Measurements from ENCODE around the gene BCAS1. TPM values are rescaled to one million over a fixed set of nuclear protein-coding genes. Genes with fewer than 3 reads are reported as not detected.
A peak's percentile ranks its signal among the peaks of the same experiment; 100 is the strongest.

BCAS1 gene
- total RNA-seq, 1 donor from 2014 or later = 0.81 TPM

- H3K9me3 ChIP-seq = no peaks in the 10 kb centered on the region
- no peak overlapping the region for H3K4me3 ChIP-seq
- H3K27ac ChIP-seq = no peak overlapping the region
- H3K27me3 ChIP-seq = no peaks in the 10 kb centered on the region
- peaks cover 21% of the 10 kb centered on the region for H3K4me1 ChIP-seq
- DNase-seq (no peak), ATAC-seq (peak; percentile 91)
- intact Hi-C loops (cut with DNase I) = no loop called here
- TF ChIP-seq, protein P1, sequence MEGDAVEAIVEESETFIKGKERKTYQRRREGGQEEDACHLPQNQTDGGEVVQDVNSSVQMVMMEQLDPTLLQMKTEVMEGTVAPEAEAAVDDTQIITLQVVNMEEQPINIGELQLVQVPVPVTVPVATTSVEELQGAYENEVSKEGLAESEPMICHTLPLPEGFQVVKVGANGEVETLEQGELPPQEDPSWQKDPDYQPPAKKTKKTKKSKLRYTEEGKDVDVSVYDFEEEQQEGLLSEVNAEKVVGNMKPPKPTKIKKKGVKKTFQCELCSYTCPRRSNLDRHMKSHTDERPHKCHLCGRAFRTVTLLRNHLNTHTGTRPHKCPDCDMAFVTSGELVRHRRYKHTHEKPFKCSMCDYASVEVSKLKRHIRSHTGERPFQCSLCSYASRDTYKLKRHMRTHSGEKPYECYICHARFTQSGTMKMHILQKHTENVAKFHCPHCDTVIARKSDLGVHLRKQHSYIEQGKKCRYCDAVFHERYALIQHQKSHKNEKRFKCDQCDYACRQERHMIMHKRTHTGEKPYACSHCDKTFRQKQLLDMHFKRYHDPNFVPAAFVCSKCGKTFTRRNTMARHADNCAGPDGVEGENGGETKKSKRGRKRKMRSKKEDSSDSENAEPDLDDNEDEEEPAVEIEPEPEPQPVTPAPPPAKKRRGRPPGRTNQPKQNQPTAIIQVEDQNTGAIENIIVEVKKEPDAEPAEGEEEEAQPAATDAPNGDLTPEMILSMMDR (IDR thresholded peaks at IDR 0.05) = no peak
- no peaks in the 10 kb centered on the region for H3K36me3 ChIP-seq
Observed at GRCh38 chr20:53899351-53900167, 170.8 kb downstream of the BCAS1 start.

- H3K4me3 ChIP-seq = no peak overlapping the region
- H3K4me1 ChIP-seq = peaks cover 21% of the 10 kb centered on the region
- ATAC-seq = no peak
- no peak overlapping the region for H3K27ac ChIP-seq
- no peaks in the 10 kb centered on the region for H3K36me3 ChIP-seq
- intact Hi-C loops (cut with DNase I) = no loop called here
- H3K9me3 ChIP-seq = no peaks in the 10 kb centered on the region
- H3K27me3 ChIP-seq = no peaks in the 10 kb centered on the region
- TF ChIP-seq, protein P1 (IDR thresholded peaks at IDR 0.05) = no peak
- DNase-seq = no peak
Observed at GRCh38 chr20:53898556-53898931, 171.8 kb downstream of the BCAS1 start.

DNA sequence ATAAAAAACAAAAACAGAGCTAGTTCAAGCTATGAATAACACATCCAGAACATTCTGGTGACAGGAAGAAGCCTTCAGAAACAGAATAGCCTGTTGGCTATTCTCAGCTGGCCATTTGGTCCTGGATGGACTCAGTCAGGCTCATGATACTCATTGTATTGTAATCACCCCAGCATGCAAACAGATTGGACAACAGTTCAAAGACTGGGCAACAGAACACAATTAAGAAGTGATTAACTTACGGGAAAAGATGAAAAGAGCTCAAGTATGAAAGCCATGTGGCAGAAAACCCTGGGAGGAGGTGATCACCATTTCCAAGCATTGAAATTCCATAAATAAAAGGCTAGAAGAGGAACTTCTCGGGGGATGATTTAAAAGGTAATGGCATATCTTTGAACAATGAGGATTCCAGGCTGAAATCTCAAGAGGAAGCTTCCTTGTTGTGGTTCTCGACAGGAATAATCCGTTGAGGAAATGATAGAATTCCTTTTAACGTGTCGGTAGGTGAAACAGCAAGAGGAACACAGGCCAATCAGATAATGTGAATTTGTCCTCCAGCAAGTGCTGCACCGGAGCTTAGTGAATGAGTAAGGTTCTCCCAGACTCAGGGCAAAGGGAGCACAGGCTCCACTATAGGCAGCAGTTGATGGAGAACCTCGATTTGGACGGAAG, 172.4 kb downstream of the BCAS1 start:
- H3K9me3 ChIP-seq = no peaks in the 10 kb centered on the region
- H3K4me1 ChIP-seq = peaks cover 21% of the 10 kb centered on the region
- no peaks in the 10 kb centered on the region for H3K36me3 ChIP-seq
- DNase-seq (no peak), ATAC-seq (no peak)
- TF ChIP-seq, protein P1 (IDR thresholded peaks at IDR 0.05) = no peak
- no peaks in the 10 kb centered on the region for H3K27me3 ChIP-seq
- intact Hi-C loops (cut with DNase I) = no loop called here
- H3K4me3 ChIP-seq = no peak overlapping the region
- no peak overlapping the region for H3K27ac ChIP-seq

GRCh38 chr20:53896647-53897046, 173.7 kb downstream of the BCAS1 start:
- Histone ChIP-seq H3K36me3 (no peaks in the 10 kb centered on the region), H3K4me3 (no peak overlapping the region), H3K27me3 (no peaks in the 10 kb centered on the region), H3K9me3 (no peaks in the 10 kb centered on the region), H3K4me1 (peaks cover 17% of the 10 kb centered on the region), H3K27ac (no peak overlapping the region)
- no peak for DNase-seq
- ATAC-seq = no peak
- intact Hi-C loops (cut with DNase I) = no loop called here
- TF ChIP-seq, protein P1 (IDR thresholded peaks at IDR 0.05) = no peak

GRCh38 chr20:53896041-53896440, 174.4 kb downstream of the BCAS1 start:
- Histone ChIP-seq H3K27ac (no peak overlapping the region), H3K9me3 (no peaks in the 10 kb centered on the region), H3K36me3 (no peaks in the 10 kb centered on the region), H3K4me1 (peaks cover 15% of the 10 kb centered on the region), H3K27me3 (no peaks in the 10 kb centered on the region), H3K4me3 (no peak overlapping the region)
- ATAC-seq (no peak), DNase-seq (no peak)
- intact Hi-C loops (cut with DNase I) = no loop called here
- TF ChIP-seq, protein P1 (IDR thresholded peaks at IDR 0.05) = no peak

Measured in upper lobe of right lung (tissue), 1 donor.